GM12874 (cell line): ENCODE results near the gene S100A5.

Experiments used
- CTCF ChIP-seq: IDR thresholded peaks from 2 replicates; pipeline ENCODE4 v1.5.1; 2011; ENCODE audit warnings: low read depth, mild to moderate bottlenecking, control low read depth, low read length, moderate library complexity; ENCODE audit not compliant: insufficient read depth

The S100A5 gene

DNA sequence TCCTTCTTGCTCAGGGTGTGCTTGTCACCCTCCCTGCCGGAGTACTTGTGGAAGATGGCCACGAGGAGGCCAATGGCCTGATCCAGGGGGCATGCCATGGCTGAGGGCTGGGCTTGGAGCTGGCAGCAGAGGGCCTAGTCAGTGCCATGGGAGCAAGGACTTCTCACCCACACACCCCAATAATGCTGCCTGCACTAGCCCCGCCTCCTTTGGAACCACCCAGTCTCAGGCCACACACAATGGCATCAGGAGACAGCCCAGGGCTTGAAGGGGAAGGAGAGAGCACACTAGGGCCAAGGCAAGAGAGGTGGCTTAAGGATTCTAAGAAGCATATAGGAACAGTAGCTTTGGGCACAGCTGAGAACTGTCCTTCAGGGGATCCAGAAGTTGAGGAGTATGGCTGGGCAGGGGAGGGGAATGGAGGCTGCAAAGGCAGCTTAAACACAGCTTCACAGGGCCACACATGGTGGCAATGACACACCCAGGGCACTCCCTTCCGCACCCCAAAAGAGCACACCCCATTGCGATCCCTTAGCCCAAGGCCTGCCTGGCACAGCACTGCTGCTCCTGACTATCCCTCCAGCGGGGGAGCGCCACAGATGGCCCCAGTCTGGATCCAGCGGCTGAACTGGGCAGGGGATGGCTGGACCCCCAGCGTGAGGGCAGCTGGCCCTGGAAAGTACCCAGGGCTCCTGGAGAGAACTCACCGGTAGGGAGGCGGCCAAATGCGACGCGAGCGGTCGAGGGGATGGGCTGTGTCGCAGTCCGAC, 5.3 kb downstream of the S100A5 start, which contains the start of gene S100A6:
S100A6 (minus strand) TSS at position 750 of the 770 bp plus-strand sequence; CDS start at position 98, 652 bp downstream.
- TF ChIP-seq CTCF: no peak

GRCh38 chr1:153534925-153535241, 5.9 kb downstream of the S100A5 start:
- TF ChIP-seq CTCF: no peak

GRCh38 chr1:153534226-153534924, 6.4 kb downstream of the S100A5 start:
- TF ChIP-seq CTCF: no peak

- TF ChIP-seq CTCF: no peak
Observed at GRCh38 chr1:153533689-153534201, 7.0 kb downstream of the S100A5 start.

DNA sequence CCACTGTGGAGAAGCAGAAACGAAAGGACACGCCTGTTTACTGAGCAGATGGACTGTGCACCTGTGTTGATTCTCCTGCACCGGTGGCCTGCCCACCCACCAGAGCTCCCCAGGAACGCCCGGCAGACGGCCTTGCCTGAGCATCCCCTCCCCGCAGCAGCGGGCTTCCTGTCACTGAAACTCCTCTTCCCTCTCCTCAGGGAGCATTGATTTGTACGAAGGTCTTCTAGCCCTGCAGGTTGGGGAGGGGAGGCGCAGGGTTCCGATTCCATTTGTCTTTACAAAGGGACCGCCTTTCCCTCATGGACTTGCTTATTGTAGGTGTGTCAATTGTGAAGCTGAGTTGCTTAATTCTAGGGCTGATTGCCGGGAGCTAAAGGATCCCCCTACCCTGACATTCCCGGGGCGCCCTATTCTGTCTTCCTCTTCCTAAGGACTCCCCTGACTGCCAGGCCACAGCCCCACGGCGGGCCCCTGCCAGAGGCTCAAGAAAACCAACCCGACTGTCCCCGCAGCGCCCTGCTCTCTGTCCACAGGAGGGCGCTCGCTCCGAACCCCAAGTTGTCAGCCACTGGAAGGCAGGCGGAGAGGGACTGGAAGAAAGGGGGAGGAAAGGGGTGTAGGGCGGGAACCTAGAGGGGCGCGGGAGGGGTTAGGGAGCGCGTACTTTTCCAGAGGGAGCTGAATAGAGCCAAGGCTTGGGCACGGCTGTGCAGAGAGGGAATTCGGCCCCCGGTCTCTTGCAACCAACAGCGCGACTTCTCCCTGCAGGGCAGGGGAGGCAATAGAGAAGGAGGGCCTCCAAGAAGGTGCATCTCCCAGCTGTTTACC, 7.8 kb downstream of the S100A5 start:
- peak; percentile 85 for TF ChIP-seq CTCF

DNA sequence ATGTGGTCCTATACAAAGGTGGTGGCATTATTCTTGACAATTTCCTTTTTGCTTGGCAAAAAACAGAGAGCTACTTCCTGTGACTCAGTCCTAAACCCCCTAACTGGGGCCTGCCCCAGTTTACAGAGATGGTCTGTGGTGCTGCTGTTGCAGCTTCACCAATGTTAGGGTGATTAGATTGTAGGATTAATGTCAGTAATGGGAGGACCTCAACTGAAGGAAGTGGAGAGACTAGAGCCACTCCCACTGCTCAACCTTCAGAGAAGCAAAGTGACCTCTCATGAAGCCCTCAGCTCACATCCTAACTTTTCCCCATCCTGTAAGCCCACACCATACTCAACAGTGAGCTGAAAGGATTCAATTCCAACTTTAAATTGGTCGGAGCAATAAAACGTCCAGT, 8.6 kb downstream of the S100A5 start:
- no peak for TF ChIP-seq CTCF

DNA sequence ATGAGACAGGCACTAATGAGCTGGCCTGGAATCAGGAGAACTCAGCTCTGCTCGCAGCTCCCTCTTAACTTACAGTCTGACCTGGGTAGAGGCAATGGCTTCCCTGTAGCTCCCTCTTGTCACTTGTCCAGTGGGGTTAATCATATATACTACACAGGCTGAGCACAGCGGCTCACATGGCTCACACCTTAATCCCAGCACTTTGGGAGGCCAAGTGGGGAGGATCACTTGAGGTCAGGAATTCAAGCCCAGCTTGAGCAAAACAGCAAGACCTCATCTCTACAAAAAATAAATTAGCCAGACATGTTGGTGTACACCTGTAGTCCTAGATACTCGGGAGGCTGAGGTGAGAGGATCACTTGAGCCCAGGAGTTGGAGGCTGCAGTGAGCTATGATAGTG, 9.1 kb downstream of the S100A5 start:
- no peak for TF ChIP-seq CTCF
